HAP-1 (cell line): ENCODE data around the gene MAP7.
"Not testable (repeated sequence)": the region's sequence is repeated elsewhere in the genome, so short reads cannot be mapped to it uniquely, and the experiment has no call there.

Experiments
- DNase-seq, 2 experiments: peaks; one replicate each; pipeline ENCODE4 v3.0.0-alpha.2; 2016 to 2020; ENCODE audit warnings: low spot score in 2 of 2
- H3K27me3 ChIP-seq: fragments of 250-450 bp; sonication (Bioruptor Pico); 2 replicates; pipeline ENCODE4 v1.5.1; 2020; ENCODE audit warnings: low read depth, mild to moderate bottlenecking, moderate library complexity
- H3K36me3 ChIP-seq: fragments of 250-450 bp; sonication (Bioruptor Pico); replicated peaks from 2 replicates; pipeline ENCODE4 v1.5.1; 2020; ENCODE audit warnings: mild to moderate bottlenecking
- H3K4me1 ChIP-seq: fragments of 250-450 bp; sonication (Bioruptor Pico); 2 replicates; pipeline ENCODE4 v1.5.1; 2020; ENCODE audit warnings: mild to moderate bottlenecking
- H3K4me3 ChIP-seq: fragments of 250-450 bp; sonication (Bioruptor Pico); 2 replicates; pipeline ENCODE4 v1.5.1; 2020; ENCODE audit warnings: mild to moderate bottlenecking, moderate library complexity
- H3K9me3 ChIP-seq: fragments of 250-450 bp; sonication (Bioruptor Pico); 2 replicates; pipeline ENCODE4 v1.5.1; 2020; ENCODE audit warnings: mild to moderate bottlenecking, moderate library complexity
- in situ Hi-C: fragments of 300-500 bp; cut with MboI; formaldehyde crosslinking; loops from 3 replicates; pipeline ENCODE4 v1.14.3; 2020; ENCODE audit warnings: low sequenced_read_pairs, inconsistent platforms, mixed read lengths

MAP7 gene

DNA sequence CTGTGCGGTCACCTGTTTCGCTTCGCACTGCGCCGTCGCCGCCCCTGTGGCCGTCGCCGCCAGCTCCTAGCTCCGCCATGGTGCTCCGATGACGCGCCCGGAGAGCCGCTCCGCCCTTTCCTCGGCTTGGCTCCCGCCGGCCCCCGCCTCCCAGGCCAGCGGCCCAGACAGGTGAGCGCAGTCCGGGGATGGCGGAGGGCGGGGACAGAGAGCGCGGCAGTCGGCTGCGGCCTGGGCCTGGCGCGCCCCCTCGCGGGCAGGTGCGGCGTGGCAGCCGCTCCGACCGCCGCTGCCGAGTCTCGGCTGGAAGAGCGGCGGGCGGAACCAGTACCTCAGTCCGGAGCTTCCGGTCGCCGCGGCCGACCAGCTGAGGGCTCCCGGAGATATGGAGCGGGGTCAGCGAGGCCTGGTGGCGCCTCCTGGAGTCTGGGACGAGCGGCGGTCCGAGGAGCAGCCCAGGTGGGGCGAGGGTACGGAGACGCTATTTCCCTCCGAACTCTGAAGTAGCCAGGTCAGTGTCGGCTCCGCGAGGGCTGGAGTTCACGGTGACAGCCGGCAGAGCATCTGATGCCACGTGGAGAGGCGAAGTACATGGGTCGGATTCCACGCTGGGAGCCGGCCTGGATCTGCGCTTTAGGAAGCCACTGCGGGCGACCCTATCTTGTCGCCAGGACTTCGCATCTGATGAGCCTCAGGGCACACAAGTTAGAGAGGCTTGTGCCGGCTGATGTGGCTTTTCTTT is at the start of gene MAP7:
Gene MAP7, minus strand, starts transcription at position 93 of the 742 bp plus-strand sequence. Its CDS starts 14 bp downstream, at position 79.
- H3K9me3 ChIP-seq = no peaks in the 10 kb centered on the region
- peak; percentile 72 to 87 for DNase-seq
- in situ Hi-C loops = no loop called here
- peaks cover 12% of the 10 kb centered on the region for H3K4me1 ChIP-seq
- no peaks in the 10 kb centered on the region for H3K36me3 ChIP-seq
- peak within 1 kb of the TSS; percentile 65 for H3K4me3 ChIP-seq
- no peaks in the 10 kb centered on the region for H3K27me3 ChIP-seq

DNA sequence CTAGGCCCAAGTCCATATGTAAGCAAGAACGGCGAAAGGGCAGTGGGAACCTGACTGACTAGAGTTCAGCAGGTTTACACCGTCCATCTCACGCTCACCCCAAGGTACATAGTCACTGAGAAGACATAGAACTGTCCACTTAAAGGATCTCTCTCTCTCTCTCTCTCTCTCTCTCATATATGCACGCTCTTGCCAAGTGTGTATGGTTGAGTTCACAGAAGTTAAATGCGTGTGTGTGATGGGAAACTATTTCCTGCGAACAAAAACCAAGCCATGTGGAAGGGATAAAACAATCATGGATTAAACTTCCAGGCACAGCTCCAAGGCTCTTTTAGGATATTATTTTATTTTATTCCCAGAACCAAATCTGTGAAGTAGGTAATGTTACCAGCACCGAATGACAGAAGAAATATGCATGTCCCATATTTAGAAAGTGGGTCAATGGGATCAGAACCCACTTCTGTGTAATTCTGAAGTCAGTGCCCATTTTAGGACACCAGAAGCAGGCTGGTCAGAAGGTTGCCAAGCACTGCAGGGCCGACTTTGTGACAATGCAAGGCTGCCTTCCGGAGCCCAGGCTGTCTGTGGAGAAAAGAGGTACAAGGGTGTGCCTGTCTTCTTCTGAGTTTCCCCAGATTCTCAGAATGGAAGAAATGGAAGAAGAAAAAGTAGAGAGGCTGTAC is 49.2 kb upstream of the MAP7 start:
- no peak overlapping the region for H3K4me3 ChIP-seq
- H3K27me3 ChIP-seq = no peaks in the 10 kb centered on the region
- in situ Hi-C loops = no loop called here
- no peak for DNase-seq
- no peaks in the 10 kb centered on the region for H3K4me1 ChIP-seq
- peaks cover 9% of the 10 kb centered on the region for H3K36me3 ChIP-seq
- H3K9me3 ChIP-seq = no peaks in the 10 kb centered on the region

DNA sequence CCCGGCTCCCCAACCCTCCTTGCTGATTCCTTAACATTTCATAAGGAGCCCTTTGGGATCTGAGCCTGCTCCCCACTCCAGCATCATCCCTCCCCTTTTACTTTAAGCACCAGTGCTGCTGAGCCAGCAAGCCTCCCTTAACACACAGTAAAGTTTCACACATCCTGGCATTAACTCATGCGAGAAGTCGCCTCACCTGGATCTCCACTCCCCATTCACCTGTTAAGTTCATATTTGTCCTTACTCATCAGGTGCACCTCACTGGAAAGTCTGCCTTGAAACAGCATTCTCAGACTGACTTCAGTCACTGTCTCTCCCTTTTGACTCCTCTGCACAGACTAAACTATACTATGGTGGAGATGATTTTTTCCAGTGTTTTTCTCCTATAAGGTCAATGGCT is 47.8 kb upstream of the MAP7 start:
- Histone ChIP-seq H3K4me1 (no peaks in the 10 kb centered on the region), H3K9me3 (no peaks in the 10 kb centered on the region), H3K36me3 (peaks cover 9% of the 10 kb centered on the region), H3K4me3 (no peak overlapping the region), H3K27me3 (no peaks in the 10 kb centered on the region)
- in situ Hi-C loops = no loop called here
- DNase-seq = no peak

DNA sequence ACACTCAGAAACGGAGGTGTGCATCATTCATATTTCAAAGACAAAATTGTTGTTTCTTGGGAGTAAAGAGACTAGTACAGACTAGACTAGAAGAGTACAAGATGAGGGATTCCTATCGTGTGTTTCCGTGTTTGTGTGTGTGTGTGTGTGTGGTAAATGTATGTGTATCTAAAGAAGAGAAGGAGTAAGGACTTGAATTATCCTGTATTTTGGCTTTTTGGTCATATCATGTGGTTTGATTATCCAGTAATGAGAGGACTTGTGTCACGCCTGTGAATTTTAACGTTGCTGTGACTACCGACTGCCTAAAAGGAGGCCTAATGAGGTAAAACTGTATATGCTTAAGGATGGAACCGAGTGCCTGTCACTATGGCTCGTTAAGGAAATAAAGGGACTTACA is 44.4 kb upstream of the MAP7 start:
- no peaks in the 10 kb centered on the region for H3K4me1 ChIP-seq
- no peak for DNase-seq
- no peak overlapping the region for H3K4me3 ChIP-seq
- in situ Hi-C loops = no loop called here
- peaks cover 17% of the 10 kb centered on the region for H3K36me3 ChIP-seq
- H3K27me3 ChIP-seq = no peaks in the 10 kb centered on the region
- no peaks in the 10 kb centered on the region for H3K9me3 ChIP-seq

DNA sequence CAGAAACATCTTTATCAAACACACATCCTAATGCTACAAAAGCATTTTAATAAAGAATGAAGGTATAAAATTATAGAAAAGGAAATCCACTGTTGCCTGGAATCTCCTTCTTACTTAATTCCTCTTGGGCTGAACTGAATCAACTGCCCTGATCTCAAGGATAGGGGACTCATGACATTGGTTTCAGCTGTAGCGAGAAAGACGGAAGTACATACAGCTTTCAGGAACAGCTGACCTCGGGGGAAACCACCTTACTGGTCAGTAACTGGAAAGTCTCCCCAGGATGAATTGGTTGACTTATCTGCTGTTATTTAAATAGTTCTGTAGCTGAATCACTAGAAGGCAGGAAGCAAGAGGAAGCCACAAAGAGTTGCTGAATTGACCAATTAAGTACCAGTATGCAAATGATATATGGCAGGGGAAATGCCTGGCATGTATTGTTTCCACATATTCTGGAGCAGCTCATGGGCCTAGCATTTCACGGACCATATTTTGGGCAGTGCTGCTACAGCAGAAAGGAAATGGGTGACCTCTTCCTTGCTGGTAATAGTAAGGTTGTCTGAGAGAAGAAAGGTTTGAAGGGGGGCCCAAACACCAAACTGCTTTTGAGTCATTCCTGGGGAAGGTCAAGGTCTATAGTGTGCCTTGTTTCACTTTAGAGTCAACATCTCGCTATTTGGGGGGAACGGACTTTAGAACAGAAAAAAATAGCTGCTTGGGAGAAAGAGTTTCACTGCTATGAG is 43.7 kb upstream of the MAP7 start:
- Histone ChIP-seq H3K36me3 (peaks cover 22% of the 10 kb centered on the region), H3K27me3 (no peaks in the 10 kb centered on the region), H3K4me3 (no peak overlapping the region), H3K4me1 (no peaks in the 10 kb centered on the region), H3K9me3 (no peaks in the 10 kb centered on the region)
- in situ Hi-C loops = no loop called here
- DNase-seq = no peak

DNA sequence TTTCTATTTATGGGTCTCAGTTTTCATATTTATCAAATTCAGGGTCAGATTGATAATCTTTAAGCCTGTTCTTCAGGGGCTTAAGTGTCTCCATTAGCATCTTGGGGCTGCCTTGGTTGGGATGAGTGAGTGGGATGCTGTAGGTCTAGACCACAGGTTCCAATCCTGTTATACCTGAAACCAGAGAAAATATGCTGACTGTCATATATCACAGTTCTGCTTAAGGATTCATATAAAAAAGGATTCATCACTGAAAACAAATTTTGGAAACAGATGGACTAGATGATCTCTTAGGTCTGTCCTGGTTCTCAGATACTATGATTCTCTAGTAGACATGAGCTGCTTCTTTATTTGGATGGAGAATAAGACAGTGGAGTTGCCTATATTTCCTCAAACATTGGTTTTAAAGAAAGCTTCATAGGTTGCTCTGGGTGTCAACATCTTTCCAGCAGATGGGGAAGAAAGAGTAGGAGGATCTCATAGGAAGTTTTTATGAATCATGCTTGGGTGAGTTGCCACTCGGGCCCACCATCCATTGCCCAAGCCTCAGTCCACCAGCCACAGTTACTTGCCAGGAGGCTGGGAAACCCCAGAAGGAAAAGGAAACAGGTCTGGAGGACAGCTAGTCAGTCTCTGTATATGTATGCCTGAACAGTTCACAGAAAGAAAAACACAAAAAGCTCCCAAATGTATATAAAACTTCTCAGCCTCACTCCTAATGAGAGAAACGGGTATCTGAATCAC is 42.9 kb upstream of the MAP7 start:
- Histone ChIP-seq H3K36me3 (peaks cover 23% of the 10 kb centered on the region), H3K4me1 (no peaks in the 10 kb centered on the region), H3K9me3 (no peaks in the 10 kb centered on the region)

DNA sequence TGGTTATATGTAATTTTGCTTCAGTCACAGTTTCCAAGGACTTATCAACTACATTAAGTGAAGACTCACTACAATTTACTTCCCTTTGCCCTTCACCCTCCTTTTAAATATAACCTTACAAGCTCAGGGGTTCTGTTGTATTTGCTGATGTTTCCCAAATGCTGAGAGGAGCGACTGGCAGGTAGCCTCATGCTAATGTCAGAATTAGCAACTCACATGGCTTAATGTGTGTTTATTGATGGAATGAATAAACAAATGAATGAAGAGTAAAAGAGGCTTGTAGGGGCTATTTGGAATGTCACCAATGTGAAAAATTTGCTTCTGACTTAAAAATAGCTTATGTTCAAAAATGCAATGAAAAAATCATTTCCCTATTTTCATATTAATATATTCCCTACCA is 41.4 kb upstream of the MAP7 start:
- DNase-seq = no peak
- Histone ChIP-seq H3K4me3 (no peak overlapping the region), H3K36me3 (peaks cover 23% of the 10 kb centered on the region), H3K27me3 (no peaks in the 10 kb centered on the region), H3K9me3 (no peaks in the 10 kb centered on the region), H3K4me1 (no peaks in the 10 kb centered on the region)
- in situ Hi-C loops = no loop called here

More for the DNA sequence above, 42.9 kb upstream of the MAP7 start:
- no peak overlapping the region for H3K4me3 ChIP-seq
- in situ Hi-C loops = no loop called here
- H3K27me3 ChIP-seq = no peaks in the 10 kb centered on the region
- no peak for DNase-seq

DNA sequence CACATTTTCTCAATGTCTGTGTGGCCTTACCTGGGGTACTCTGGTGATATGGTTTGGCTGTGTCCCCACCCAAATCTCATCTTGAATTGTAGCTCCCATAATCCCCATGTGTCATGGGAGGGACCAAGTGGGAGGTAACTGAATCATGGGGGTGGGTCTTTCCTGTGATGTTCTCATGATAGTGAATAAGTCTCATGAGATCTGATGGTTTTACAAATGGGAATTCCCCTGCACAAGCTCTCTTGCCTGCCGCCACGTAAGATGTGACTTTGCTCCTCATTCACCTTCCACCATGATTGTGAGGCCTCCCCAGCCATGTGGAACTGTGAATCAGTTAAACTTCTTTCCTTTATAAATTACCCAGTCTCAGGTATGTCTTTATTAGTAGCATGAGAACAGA is 40.6 kb upstream of the MAP7 start:
- H3K4me3 ChIP-seq, in situ Hi-C loops, H3K9me3 ChIP-seq, H3K27me3 ChIP-seq, DNase-seq, H3K4me1 ChIP-seq: not testable (repeated sequence)
- peaks cover 23% of the 10 kb centered on the region for H3K36me3 ChIP-seq

DNA sequence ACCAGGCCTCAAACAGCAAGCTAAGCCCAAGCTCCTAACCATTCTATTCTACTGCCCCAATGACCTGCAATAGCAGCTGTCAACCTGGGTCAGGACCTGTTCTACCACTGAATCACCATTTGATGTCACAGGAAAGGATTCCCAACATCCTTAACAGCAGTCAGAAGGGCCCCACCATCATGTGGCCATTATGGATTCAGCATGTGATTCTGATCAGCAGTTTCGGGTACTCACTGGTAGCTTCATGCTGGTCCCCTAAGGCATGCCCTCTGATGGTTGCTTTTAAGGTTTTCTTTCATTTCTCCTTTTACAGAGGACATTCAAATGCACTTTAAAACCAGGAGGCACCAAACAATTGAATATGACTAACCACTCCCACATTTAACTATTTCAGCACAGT is 37.3 kb upstream of the MAP7 start:
- no peaks in the 10 kb centered on the region for H3K4me1 ChIP-seq
- in situ Hi-C loops = no loop called here
- no peak overlapping the region for H3K4me3 ChIP-seq
- peaks cover 24% of the 10 kb centered on the region for H3K36me3 ChIP-seq
- H3K9me3 ChIP-seq = no peaks in the 10 kb centered on the region
- H3K27me3 ChIP-seq = no peaks in the 10 kb centered on the region
- no peak for DNase-seq

DNA sequence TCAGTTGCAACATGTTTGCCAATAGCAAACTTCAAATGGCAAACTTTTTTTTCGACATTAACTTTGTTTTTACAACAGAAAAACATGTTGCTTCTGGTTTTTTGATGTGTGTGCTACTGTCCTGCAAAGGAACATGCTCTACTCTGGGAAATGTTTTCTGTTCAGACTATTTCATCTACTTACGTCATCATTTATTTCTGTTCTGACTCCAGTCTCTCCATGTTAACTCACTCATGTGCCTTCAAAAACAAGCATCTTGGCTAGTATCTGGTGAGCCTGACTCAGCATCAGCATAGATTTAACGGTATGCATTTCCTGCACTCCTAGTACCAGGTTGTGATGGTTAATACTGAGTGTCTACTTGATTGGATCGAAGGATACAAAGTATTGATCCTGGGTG is 36.1 kb upstream of the MAP7 start:
- Histone ChIP-seq H3K9me3 (no peaks in the 10 kb centered on the region), H3K27me3 (no peaks in the 10 kb centered on the region), H3K36me3 (peaks cover 23% of the 10 kb centered on the region), H3K4me3 (no peak overlapping the region), H3K4me1 (no peaks in the 10 kb centered on the region)
- in situ Hi-C loops = no loop called here
- no peak for DNase-seq

DNA sequence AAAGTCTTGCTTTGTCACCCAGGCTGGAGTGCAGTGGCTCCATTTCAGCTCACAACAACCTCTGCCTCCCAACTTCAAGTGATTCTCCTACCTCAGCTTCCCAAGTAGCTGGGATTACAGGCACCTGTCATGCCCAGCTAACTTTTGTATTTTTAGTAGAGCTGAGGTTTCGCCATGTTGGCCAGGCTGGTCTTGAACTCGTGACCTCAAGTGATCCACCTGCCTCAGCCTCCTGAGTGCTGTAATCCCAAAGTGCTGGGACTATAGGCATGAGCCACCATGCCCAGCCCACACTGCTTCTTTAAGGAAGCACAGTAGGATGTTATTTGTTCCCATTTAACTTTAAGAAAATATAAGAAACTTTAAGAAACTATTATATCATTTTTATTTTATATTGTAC is 35.3 kb upstream of the MAP7 start:
- in situ Hi-C loops, DNase-seq: not testable (repeated sequence)

DNA sequence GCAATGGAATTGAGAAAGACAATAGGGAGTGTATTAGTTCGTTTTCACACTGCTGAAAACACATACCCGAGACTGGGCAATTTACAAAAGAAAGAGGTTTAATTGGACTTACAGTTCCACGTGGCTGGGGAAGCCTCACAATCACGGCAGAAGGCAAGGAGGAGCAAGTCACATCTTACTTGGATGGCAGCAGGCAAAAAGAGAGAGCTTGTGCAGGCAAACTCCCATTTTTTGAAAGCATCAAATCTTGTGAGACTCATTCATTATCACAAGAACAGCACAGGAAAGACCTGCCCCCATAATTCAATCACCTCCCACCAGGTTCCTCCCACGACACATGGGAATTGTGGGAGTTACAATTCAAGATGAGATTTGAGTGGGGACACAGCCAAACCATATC is 34.1 kb upstream of the MAP7 start:
- in situ Hi-C loops = not testable (repeated sequence)

More for the DNA sequence above, 35.3 kb upstream of the MAP7 start:
- H3K4me1 ChIP-seq, H3K9me3 ChIP-seq, H3K27me3 ChIP-seq, H3K4me3 ChIP-seq: not testable (repeated sequence)
- H3K36me3 ChIP-seq = peaks cover 19% of the 10 kb centered on the region

DNA sequence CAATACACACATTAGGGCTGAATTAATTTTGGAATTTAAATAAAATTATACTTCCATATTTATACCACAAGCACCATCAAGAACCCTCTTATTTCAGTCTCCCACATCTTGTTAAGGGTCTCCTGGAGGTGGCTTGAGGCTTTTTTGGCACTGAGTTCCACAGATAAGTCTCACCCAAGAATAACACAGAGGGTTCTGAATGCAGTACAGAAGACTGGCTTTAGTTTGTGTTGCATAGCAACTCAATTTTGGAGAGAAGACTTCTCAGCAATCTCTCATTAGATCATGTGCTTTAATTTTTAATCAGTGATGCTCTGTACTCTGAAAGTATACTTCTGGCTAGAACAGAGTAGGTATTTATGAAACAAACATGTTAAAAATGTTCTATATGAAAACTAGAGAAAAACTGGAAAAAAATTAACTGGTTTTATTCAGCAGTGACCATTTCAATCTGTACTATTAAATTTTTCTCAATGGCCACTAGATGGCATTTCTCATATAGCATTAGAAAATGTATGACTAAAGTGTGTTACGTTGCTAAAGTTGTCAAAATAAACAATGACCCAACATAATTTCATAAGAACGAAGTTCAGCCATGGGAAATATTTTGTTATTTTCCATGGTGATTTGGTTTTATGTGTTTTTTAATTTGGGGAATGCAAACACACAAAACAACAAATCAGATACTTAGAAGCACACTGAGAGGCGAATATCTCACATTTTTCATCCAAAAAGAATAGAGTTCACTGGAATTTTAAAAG is 32.7 kb upstream of the MAP7 start:
- H3K4me3 ChIP-seq = no peak overlapping the region
- in situ Hi-C loops = no loop called here
- DNase-seq = peak in 1 of 2 experiments; percentile 43

More for the DNA sequence above, 34.1 kb upstream of the MAP7 start:
- not testable (repeated sequence) for H3K9me3 ChIP-seq, DNase-seq, H3K4me3 ChIP-seq, H3K4me1 ChIP-seq, H3K27me3 ChIP-seq
- peaks cover 21% of the 10 kb centered on the region for H3K36me3 ChIP-seq

More for the DNA sequence above, 32.7 kb upstream of the MAP7 start:
- no peaks in the 10 kb centered on the region for H3K9me3 ChIP-seq
- no peaks in the 10 kb centered on the region for H3K4me1 ChIP-seq
- H3K27me3 ChIP-seq = no peaks in the 10 kb centered on the region
- peaks cover 18% of the 10 kb centered on the region for H3K36me3 ChIP-seq
